Pancreas (tissue), 10 donors: ENCODE data around the gene FBLL1. TPM values are rescaled to one million over a fixed set of nuclear protein-coding genes. Genes with fewer than 3 reads are reported as not detected.

Experiments
- ATAC-seq, 4 donors: fragments of 200-7000 bp; cut with Tn5 transposase; one replicate each; pipeline versions ENCODE4 v1.8.0 to v1.9.1; 2020; ENCODE audit warnings: mild to moderate bottlenecking in 4 of 4, moderate library complexity in 4 of 4
- DNase-seq, 6 donors: peaks; one replicate each; pipeline ENCODE4 v3.0.0-alpha.2; 2020
- FAIRE-seq: peaks from 2 replicates; lab custom pipeline; 2012; peaks lifted over from hg19 to GRCh38; lab: Jason Lieb, UNC
- H3K27ac ChIP-seq, 4 donors: fragments of 200-600 bp; sonication (generic); 1 replicate in 3 of 4; 2 replicates in 1 of 4; pipeline versions ENCODE4 v1.5.0 to v1.8.0; 2020
- H3K27me3 ChIP-seq, 4 donors: fragments of 200-600 bp; one replicate each; pipeline ENCODE4 v1.8.0; 2021
- H3K36me3 ChIP-seq, 3 donors: fragments of 200-600 bp; sonication (generic) in 1 of 3; one replicate each; pipeline versions ENCODE4 v1.5.0 to v1.8.0; 2020 to 2021
- H3K4me1 ChIP-seq, 3 donors: fragments of 200-600 bp; one replicate each; pipeline ENCODE4 v1.8.0; 2021
- H3K4me3 ChIP-seq, 4 donors: fragments of 200-600 bp; sonication (generic) in 2 of 4; one replicate each; pipeline versions ENCODE4 v1.5.0 to v1.8.0; 2020 to 2021
- H3K9me3 ChIP-seq, 4 donors: fragments of 200-600 bp; one replicate each; pipeline ENCODE4 v1.8.0; 2021
- WGBS, 2 donors: extraction: QIAGEN DNeasy Blood & Tissue Kit; methylation state at CpG; one replicate each; pipeline ENCODE4 v1.1.7; 2013; 5-methylcytosine and 5-hydroxymethylcytosine counted together
- intact Hi-C, 3 donors: fragments of 100-400 bp; cut with DNase I; formaldehyde crosslinking; loops; one replicate each; pipeline versions ENCODE4 v1.11.1 to v1.14.2; 2022
- polyA plus RNA-seq, 2 donors: library from polyadenylated mRNA; stranded (reverse); fragments of 200-250 nt; gene quantifications; one replicate each; pipeline ENCODE4 v1.2.3, GENCODE V29; 2013
- total RNA-seq, 6 donors: library from RNA; stranded (reverse); fragmentation: NEBNext Ultra II Directional in 4 of 6; extraction: Animal tissue kit (Norgen Biotek cat#: 25700) in 4 of 6; gene quantifications; one replicate each; pipeline versions ENCODE4 v1.2.1 to v1.2.4, GENCODE V29; 2021 to 2023
- TF ChIP-seq, protein P1 (sequence below), 4 donors: fragments of 200-600 bp; sonication (generic) in 3 of 4; IDR thresholded peaks; one replicate each; pipeline versions ENCODE4 v1.5.0 to v1.8.0; 2021; ENCODE audit warnings: antibody characterized with exemption in 4 of 4
- donor health status: healthy with polysubstance abuse.
- donor health status: DM: no; HTN: no; CAD: no; lungs with moderate emphysema.
- donor health status: DM: no; HTN: no; CAD: no.
- donor health status: control.
- donor health status: control.
- donor health status: Bipolar disorder and iron deficiency.
- donor health status: DM: yes; HTN: yes; CAD: no.
- donor health status: DM: no; HTN: no; CAD: no.
- donor health status: DM: no; HTN: no; CAD: no.
- donor health status: DM: yes; HTN: yes; CAD: no.

FBLL1 gene
- total and polyA plus RNA-seq, 8 donors, result 0.31 to 5.4 (median 0.93) TPM; not detected in 1

DNA sequence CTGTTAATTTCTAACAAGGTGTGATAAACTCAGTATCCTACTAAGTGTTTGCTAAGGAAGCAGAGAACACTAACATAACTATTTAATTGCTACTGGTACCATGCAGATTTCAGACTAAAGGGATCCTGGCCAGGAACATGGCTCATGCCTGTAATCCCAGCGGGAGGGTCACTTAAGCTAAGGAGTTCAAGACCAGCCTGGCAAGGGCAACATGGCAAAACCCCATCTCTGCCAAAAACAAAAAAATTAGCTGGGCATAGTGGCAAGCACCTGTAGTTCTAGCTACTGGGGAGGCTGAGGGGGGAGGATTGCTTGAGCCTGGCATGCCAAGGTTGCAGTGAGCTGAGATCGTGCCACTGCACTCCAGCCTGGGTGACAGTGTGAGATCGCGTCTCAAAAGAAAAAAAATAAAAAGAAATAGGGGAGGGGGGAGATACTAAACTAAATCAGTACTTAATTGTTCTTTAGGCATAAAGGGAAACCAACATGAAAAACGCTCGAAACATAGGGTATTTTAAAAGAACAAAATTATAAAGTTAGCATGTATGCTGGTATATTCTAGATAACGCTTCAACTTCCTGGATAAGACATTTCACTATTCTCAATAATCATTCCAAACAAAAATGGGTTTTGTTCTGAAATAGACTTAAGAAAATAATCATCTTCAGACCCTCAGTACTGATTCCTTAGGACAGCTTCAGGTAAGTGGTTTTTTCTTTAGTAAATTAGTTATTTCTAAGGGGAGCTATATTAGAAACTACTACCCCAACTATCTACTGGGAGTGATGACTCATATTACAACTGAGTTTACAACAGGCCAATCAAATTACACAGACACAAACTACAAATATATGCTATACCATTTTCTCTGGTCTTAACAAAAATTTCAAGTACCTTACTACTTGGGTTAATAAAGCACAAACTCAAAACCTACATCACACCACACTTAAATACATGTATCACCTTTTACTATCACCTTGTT, 46.6 kb downstream of the FBLL1 start:
- 80 to 88% methylated on average over 7 of the region's 7 CpGs for WGBS, 2 donors
- no peak for FAIRE-seq

DNA sequence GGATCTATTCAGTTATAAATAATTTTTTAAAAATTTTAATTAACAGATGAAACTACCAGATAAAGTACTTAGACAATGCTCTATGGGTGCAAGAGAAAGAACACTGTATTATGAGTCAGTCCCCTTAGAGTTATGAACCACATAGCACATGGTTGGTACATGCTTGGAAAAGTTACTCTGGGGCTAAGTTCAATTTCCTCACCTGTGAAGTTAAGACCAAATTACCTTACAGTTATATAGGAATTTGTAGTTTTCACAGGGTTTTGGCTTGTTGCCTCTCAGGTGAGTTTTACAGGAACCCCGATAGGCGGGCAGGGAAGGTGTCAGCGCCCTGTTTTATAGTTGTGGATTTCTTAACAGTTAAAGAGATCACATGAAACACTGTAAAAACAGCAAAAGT, 48.9 kb downstream of the FBLL1 start:
- TF ChIP-seq, protein P1, sequence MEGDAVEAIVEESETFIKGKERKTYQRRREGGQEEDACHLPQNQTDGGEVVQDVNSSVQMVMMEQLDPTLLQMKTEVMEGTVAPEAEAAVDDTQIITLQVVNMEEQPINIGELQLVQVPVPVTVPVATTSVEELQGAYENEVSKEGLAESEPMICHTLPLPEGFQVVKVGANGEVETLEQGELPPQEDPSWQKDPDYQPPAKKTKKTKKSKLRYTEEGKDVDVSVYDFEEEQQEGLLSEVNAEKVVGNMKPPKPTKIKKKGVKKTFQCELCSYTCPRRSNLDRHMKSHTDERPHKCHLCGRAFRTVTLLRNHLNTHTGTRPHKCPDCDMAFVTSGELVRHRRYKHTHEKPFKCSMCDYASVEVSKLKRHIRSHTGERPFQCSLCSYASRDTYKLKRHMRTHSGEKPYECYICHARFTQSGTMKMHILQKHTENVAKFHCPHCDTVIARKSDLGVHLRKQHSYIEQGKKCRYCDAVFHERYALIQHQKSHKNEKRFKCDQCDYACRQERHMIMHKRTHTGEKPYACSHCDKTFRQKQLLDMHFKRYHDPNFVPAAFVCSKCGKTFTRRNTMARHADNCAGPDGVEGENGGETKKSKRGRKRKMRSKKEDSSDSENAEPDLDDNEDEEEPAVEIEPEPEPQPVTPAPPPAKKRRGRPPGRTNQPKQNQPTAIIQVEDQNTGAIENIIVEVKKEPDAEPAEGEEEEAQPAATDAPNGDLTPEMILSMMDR (IDR thresholded peaks at IDR 0.05), result no peak
- WGBS, 2 donors, result 4 to 6% methylated on average over 3 of the region's 3 CpGs
- FAIRE-seq (no peak), DNase-seq (no peak), ATAC-seq (no peak)
- Histone ChIP-seq H3K27me3 (no peaks in the 10 kb centered on the region), H3K36me3 (no peaks in the 10 kb centered on the region), H3K27ac (peak overlapping the region in 2 of 4 donors; percentile 93 to 94), H3K4me3 (peak overlapping the region; percentile 76 to 93 (median 78)), H3K4me1 (peaks cover 0 to 11% (median 0%) of the 10 kb centered on the region in 3 donors), H3K9me3 (no peaks in the 10 kb centered on the region)
- intact Hi-C loops, result no loop called here

More for the DNA sequence above, 46.6 kb downstream of the FBLL1 start:
- Histone ChIP-seq H3K36me3 (no peaks in the 10 kb centered on the region), H3K4me1 (peaks cover 0 to 11% (median 0%) of the 10 kb centered on the region in 3 donors), H3K27ac (no peak overlapping the region), H3K27me3 (no peaks in the 10 kb centered on the region), H3K9me3 (no peaks in the 10 kb centered on the region), H3K4me3 (no peak overlapping the region)
- TF ChIP-seq, protein P1 (IDR thresholded peaks at IDR 0.05), result no peak
- intact Hi-C loops, result no loop called here
- ATAC-seq, result no peak
- DNase-seq, result no peak

DNA sequence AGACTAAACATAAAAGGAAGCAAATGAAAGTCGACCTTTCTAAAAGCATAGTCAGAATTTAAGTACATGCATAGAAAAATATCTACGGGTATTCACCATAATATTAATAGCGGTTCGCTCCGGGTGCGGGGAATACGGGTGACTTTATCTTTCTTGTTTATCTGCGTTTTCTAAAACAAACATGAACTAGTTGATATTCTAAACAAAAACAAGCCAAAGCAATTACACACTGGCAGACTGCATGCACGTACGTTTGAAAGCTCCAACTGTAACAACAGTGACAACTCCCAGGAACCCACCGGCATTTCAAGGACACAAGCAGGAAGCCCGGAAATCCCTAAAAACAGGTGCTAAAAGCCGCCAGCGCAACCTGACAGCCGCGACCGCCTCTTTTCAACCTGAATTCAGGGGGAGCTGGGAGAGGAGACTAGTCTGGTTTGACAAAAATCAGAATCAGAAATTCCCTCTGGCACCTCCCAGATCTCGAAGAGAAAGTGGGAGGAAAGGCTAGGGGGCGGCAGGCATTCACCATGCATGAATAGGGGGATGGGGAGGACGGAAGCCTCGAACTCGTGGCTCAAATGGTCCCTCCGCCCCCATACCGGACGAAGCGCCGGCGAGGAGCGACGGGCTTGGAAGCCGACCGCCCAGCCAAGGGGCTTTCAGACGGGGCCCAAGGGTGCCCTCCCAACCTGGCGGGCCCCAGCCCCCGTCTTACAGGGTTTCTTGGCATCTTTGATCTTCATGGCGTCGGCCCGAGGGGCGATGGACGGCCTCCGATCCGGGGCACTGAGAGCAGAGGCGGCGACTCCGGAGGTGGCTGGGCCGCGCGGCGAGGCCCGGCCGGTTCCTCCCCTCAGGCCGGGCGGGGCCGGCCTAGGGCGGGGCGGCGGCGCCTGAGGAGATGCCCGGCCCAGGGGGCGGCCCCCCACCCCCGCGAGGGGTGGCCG, 49.7 kb downstream of the FBLL1 start, which contains the start of gene PANK3:
TSS of gene PANK3 (minus strand) at position 831 of the 950 bp plus-strand sequence. CDS start at position 746, 85 bp downstream.
- FAIRE-seq (no peak), ATAC-seq (peak; percentile 82 to 88 (median 86)), DNase-seq (peak in 2 of 6 donors; percentile 32 to 90)
- no peaks in the 10 kb centered on the region for H3K9me3 ChIP-seq
- intact Hi-C loops, result no loop called here
- H3K36me3 ChIP-seq, result no peaks in the 10 kb centered on the region
- H3K4me1 ChIP-seq, result peaks cover 0 to 11% (median 0%) of the 10 kb centered on the region in 3 donors
- 0 to 1% methylated on average over 51 to 63 of the region's 63 CpGs for WGBS, 2 donors
- no peaks in the 10 kb centered on the region for H3K27me3 ChIP-seq
- H3K27ac ChIP-seq, result peak within 1 kb of the TSS; percentile 83 to 94 (median 90)
- H3K4me3 ChIP-seq, result peak within 1 kb of the TSS; percentile 76 to 93 (median 78)
- TF ChIP-seq, protein P1 (IDR thresholded peaks at IDR 0.05), result no peak

DNA sequence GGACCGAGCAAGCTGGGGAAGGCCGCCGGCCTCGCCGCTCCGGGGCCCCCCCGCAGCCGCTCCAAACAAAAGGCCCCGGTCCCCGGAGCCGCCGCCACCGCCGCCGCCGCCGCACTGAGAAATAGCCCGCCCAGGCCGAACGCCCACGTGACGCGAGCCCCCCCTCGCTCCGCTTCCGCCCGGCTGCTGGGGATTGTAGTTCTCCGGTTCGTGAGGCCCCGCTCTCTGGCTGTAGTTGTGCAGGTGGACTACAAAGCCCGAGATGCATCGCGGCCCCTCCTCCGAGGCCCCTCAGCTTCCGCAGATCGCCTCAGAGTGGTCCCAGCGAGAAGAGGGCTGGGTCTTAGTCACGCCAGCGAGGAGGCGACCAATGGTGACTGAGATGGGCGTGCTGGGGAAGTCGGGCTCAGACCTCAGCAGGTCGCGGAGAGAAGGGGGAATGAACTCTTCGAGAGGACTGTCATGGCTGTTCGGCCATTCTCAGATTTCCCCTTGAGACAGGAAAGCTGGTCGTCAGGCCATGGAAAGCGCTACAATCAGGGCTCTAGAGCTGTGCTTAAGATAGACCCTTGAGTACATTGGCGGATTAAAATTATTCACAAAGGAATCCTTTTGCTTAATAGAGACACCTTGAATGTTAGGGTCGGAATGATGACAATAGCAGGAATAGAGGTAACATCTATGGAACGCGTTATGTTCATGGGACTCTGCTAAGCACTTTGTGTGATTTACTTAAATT, 50.6 kb downstream of the FBLL1 start:
- ATAC-seq (peak; percentile 91 to 97 (median 95)), DNase-seq (peak; percentile 95 to 99 (median 98)), FAIRE-seq (peak; percentile 94)
- intact Hi-C loops, result no loop called here
- TF ChIP-seq, protein P1 (IDR thresholded peaks at IDR 0.05), result no peak
- Histone ChIP-seq H3K27me3 (no peaks in the 10 kb centered on the region), H3K27ac (peak overlapping the region; percentile 83 to 94 (median 90)), H3K4me1 (peaks cover 0 to 11% (median 0%) of the 10 kb centered on the region in 3 donors), H3K4me3 (peak overlapping the region; percentile 76 to 93 (median 78)), H3K9me3 (no peaks in the 10 kb centered on the region), H3K36me3 (no peaks in the 10 kb centered on the region)
- WGBS, 2 donors, result 1 to 2% methylated on average over 51 to 52 of the region's 52 CpGs
